HepG2 (cell line): Measurements from ENCODE around the gene GKN1. TPM values are rescaled to one million over a fixed set of nuclear protein-coding genes. Genes with fewer than 3 reads are reported as not detected.

Source experiments
- DMAP1 ChIP-seq: IDR thresholded peaks from 2 replicates; pipeline ENCODE4 v1.6.1; 2016
- DNMT1 ChIP-seq: sonication (generic); formaldehyde crosslinking; IDR thresholded peaks from 2 replicates; pipeline ENCODE4 v1.5.1; 2020; ENCODE audit warnings: mild to moderate bottlenecking, missing genetic modification reagents
- FOXC1 ChIP-seq: sonication (generic); formaldehyde crosslinking; IDR thresholded peaks from 2 replicates; pipeline ENCODE4 v1.8.0; 2022; ENCODE audit warnings: mild to moderate bottlenecking, missing genetic modification reagents, borderline replicate concordance
- MIER3 ChIP-seq: IDR thresholded peaks from 2 replicates; pipeline ENCODE4 v1.6.1; 2016; ENCODE audit warnings: missing compliant biosample characterization, borderline replicate concordance
- RXRA ChIP-seq: sonication (generic); formaldehyde crosslinking; IDR thresholded peaks from 2 replicates; pipeline ENCODE4 v1.5.1; 2020; ENCODE audit warnings: missing genetic modification reagents
- TMF1 ChIP-seq: sonication (generic); formaldehyde crosslinking; IDR thresholded peaks from 2 replicates; pipeline ENCODE4 v1.8.1; 2022; ENCODE audit warnings: low read depth, missing genetic modification reagents
- ZFP90 ChIP-seq: sonication (generic); formaldehyde crosslinking; IDR thresholded peaks from 2 replicates; pipeline ENCODE4 v1.8.0; 2022; ENCODE audit warnings: missing genetic modification reagents, mild to moderate bottlenecking, inconsistent platforms, borderline replicate concordance
- ZNF331 ChIP-seq: sonication (generic); formaldehyde crosslinking; IDR thresholded peaks from 2 replicates; pipeline ENCODE4 v1.4.0; 2020; ENCODE audit warnings: missing genetic modification reagents
- ZNF367 ChIP-seq: sonication (generic); formaldehyde crosslinking; IDR thresholded peaks from 2 replicates; pipeline ENCODE4 v1.4.0; 2020; ENCODE audit warnings: missing genetic modification reagents, borderline replicate concordance
- ZNF598 ChIP-seq: sonication (generic); formaldehyde crosslinking; IDR thresholded peaks from 2 replicates; pipeline ENCODE4 v1.5.1; 2020; ENCODE audit warnings: mild to moderate bottlenecking, missing genetic modification reagents, borderline replicate concordance
- polyA plus RNA-seq, 8 experiments: library from polyadenylated mRNA; depleted of rRNA in 3 of 8; stranded (reverse) in 7 of 8; unstranded in 1 of 8; fragments of >200 nt; fragmentation: Illumina TruSeq in 4 of 8; extraction: Trizol in 4 of 8; gene quantifications; 2 replicates each; pipeline versions ENCODE4 v1.2.1 to v1.2.3, GENCODE V29; 2011 to 2016; ENCODE audit warnings: low read depth in 4 of 8, missing spikeins in 1 of 8, mixed read lengths in 1 of 8; ENCODE audit not compliant: insufficient read depth in 1 of 8
- total RNA-seq, 5 experiments: library from RNA; depleted of rRNA; stranded (reverse); fragments of >200 nt; fragmentation: Illumina TruSeq; extraction: Trizol; gene quantifications; 2 replicates each; pipeline ENCODE4 v1.2.3, GENCODE V29; 2016; ENCODE audit warnings: low read depth in 1 of 5
- TF ChIP-seq, protein P1 (sequence below): sonication (generic); formaldehyde crosslinking; IDR thresholded peaks from 2 replicates; pipeline ENCODE4 v1.8.1; 2023; ENCODE audit warnings: mild to moderate bottlenecking, missing genetic modification reagents
- TF ChIP-seq, protein P2 (sequence below): sonication (generic); formaldehyde crosslinking; IDR thresholded peaks from 2 replicates; pipeline ENCODE4 v1.4.0; 2020; ENCODE audit warnings: missing genetic modification reagents
- TF ChIP-seq, protein P3 (sequence below): IDR thresholded peaks from 2 replicates; pipeline ENCODE4 v1.6.1; 2012; ENCODE audit warnings: low read length, improper control_type of control experiment
- TF ChIP-seq, protein P4 (sequence below): sonication (generic); formaldehyde crosslinking; IDR thresholded peaks from 2 replicates; pipeline ENCODE4 v1.8.1; 2023; ENCODE audit warnings: mild to moderate bottlenecking, inconsistent platforms, moderate library complexity, missing genetic modification reagents, borderline replicate concordance

Gene GKN1
- total and polyA plus RNA-seq, 2 of the 13 experiments (the other 11 are each of a cell fraction or from before 2014, with no cell fraction given), result not detected

DNA sequence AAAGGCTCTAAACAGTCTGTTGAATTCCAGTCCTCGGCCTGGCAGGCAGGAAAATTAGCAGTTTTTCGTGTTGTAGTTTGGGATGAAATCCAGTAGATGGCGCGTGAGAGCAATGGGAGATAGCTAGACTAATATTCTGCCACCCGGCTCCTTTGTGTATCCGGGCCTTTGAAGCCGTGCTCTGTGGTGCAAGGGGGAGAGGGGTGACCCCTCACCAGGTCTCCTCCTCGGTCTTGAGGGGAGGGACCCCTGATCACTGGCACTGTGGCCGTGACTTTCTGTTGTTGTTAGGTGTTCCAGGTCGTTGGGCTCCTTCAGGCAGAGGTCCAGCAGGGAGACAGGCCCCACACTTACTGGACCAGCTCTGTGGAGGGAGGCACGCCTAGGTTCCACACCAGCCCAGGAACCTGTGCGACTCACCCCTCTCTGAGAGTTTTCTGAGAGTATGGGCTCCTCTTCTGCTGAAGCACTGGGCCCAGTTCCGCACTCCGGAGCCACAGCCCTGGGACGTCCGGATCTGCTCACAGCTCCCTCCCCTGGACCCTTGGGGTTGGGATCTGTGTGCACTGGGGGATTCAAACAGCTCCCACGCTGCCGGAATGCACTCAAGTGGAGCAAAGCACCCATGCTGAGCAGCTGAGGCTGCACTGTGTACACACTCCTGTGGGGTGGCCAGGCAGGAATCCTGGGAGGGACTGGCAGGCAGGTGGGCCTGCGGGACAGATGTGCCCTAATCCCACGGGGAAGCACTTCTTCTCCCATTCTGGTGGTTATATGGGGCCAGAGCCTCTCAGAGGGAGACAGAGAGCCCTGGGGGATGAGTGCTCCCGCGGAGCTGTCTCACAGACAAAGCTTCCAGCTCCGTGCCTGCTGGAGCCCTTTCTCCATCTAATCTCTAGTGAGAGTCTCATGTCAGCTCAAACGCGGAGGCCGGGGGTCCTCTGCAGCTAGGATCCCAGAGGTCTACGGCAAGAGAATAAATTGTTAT, 30.6 kb upstream of the GKN1 start (continued):
- TF ChIP-seq ZFP90 (CRISPR knock-in tag), result 0 out of 2 replicates have a peak, but pooled peaks have one; percentile 34
- TF ChIP-seq, protein P1, sequence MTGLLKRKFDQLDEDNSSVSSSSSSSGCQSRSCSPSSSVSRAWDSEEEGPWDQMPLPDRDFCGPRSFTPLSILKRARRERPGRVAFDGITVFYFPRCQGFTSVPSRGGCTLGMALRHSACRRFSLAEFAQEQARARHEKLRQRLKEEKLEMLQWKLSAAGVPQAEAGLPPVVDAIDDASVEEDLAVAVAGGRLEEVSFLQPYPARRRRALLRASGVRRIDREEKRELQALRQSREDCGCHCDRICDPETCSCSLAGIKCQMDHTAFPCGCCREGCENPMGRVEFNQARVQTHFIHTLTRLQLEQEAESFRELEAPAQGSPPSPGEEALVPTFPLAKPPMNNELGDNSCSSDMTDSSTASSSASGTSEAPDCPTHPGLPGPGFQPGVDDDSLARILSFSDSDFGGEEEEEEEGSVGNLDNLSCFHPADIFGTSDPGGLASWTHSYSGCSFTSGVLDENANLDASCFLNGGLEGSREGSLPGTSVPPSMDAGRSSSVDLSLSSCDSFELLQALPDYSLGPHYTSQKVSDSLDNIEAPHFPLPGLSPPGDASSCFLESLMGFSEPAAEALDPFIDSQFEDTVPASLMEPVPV (CRISPR knock-in tag), result peak; percentile 57; the same call in 1 of the 2 replicates
- TF ChIP-seq, protein P2, sequence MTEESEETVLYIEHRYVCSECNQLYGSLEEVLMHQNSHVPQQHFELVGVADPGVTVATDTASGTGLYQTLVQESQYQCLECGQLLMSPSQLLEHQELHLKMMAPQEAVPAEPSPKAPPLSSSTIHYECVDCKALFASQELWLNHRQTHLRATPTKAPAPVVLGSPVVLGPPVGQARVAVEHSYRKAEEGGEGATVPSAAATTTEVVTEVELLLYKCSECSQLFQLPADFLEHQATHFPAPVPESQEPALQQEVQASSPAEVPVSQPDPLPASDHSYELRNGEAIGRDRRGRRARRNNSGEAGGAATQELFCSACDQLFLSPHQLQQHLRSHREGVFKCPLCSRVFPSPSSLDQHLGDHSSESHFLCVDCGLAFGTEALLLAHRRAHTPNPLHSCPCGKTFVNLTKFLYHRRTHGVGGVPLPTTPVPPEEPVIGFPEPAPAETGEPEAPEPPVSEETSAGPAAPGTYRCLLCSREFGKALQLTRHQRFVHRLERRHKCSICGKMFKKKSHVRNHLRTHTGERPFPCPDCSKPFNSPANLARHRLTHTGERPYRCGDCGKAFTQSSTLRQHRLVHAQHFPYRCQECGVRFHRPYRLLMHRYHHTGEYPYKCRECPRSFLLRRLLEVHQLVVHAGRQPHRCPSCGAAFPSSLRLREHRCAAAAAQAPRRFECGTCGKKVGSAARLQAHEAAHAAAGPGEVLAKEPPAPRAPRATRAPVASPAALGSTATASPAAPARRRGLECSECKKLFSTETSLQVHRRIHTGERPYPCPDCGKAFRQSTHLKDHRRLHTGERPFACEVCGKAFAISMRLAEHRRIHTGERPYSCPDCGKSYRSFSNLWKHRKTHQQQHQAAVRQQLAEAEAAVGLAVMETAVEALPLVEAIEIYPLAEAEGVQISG (CRISPR knock-in tag), result peak; percentile 20; the same call in 1 of the 2 replicates
- TF ChIP-seq ZNF367 (CRISPR knock-in tag), result no peak
- TF ChIP-seq MIER3 (CRISPR knock-in tag), result 0 out of 2 replicates have a peak, but pooled peaks have one; percentile 25
- peak; percentile 71; the same call in 1 of the 2 replicates for TF ChIP-seq ZNF598 (CRISPR knock-in tag)
- TF ChIP-seq ZNF331, result peak; percentile 77
- TF ChIP-seq, protein P3, sequence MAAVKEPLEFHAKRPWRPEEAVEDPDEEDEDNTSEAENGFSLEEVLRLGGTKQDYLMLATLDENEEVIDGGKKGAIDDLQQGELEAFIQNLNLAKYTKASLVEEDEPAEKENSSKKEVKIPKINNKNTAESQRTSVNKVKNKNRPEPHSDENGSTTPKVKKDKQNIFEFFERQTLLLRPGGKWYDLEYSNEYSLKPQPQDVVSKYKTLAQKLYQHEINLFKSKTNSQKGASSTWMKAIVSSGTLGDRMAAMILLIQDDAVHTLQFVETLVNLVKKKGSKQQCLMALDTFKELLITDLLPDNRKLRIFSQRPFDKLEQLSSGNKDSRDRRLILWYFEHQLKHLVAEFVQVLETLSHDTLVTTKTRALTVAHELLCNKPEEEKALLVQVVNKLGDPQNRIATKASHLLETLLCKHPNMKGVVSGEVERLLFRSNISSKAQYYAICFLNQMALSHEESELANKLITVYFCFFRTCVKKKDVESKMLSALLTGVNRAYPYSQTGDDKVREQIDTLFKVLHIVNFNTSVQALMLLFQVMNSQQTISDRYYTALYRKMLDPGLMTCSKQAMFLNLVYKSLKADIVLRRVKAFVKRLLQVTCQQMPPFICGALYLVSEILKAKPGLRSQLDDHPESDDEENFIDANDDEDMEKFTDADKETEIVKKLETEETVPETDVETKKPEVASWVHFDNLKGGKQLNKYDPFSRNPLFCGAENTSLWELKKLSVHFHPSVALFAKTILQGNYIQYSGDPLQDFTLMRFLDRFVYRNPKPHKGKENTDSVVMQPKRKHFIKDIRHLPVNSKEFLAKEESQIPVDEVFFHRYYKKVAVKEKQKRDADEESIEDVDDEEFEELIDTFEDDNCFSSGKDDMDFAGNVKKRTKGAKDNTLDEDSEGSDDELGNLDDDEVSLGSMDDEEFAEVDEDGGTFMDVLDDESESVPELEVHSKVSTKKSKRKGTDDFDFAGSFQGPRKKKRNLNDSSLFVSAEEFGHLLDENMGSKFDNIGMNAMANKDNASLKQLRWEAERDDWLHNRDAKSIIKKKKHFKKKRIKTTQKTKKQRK, result no peak
- TF ChIP-seq DNMT1 (CRISPR knock-in tag), result 0 out of 2 replicates have a peak, but pooled peaks have one; percentile 60
- 0 out of 2 replicates have a peak, but pooled peaks have one; percentile 40 for TF ChIP-seq TMF1
- TF ChIP-seq, protein P4, sequence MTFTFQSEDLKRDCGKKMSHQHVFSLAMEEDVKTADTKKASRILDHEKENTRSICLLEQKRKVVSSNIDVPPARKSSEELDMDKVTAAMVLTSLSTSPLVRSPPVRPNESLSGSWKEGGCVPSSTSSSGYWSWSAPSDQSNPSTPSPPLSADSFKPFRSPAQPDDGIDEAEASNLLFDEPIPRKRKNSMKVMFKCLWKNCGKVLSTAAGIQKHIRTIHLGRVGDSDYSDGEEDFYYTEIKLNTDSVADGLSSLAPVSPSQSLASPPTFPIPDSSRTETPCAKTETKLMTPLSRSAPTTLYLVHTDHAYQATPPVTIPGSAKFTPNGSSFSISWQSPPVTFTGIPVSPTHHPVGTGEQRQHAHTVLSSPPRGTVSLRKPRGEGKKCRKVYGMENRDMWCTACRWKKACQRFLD (CRISPR knock-in tag), result 0 out of 2 replicates have a peak, but pooled peaks have one; percentile 74
- 0 out of 2 replicates have a peak, but pooled peaks have one; percentile 50 for TF ChIP-seq FOXC1 (CRISPR knock-in tag)
- TF ChIP-seq RXRA (CRISPR knock-in tag), result peak; percentile 42; the same call in 1 of the 2 replicates
- TF ChIP-seq DMAP1 (CRISPR knock-in tag), result no peak
